Gastroesophageal sphincter (tissue), 3 donors: Measurements from ENCODE around the gene GLS2.

Experiments
- CTCF ChIP-seq, 4 experiments: fragments of 200-600 bp in 2 of 4; fragments of 450-650 bp in 2 of 4; sonication (generic) in 1 of 4; IDR thresholded peaks; one replicate each; pipeline ENCODE4 v1.5.1; 2017 to 2019; ENCODE audit warnings: antibody characterized with exemption in 4 of 4, mild to moderate bottlenecking in 2 of 4, moderate library complexity in 2 of 4
- POLR2A ChIP-seq, 2 donors: fragments of 450-650 bp; IDR thresholded peaks; one replicate each; pipeline ENCODE4 v1.6.1; 2017; ENCODE audit warnings: antibody characterized with exemption in 2 of 2, mild to moderate bottlenecking in 2 of 2, moderate library complexity in 1 of 2

DNA sequence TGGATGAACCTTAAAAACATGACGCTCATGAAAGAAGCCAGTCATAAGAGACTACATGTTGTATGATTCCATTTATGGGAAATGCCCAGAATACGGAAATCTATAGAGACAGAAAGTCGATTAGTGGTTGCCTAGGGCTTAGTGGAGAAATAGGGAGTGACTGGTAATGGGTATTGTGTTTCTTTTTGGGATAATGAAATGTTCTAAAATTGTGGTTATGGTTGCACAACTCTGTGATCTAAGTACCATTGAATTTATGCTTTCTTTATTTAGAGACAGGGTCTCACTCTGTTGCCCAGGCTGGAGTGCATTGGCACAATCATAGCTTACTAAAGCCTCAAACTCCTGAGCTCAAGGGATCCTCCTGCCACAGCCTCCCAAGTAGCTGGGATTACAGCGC, 41.7 kb upstream of the GLS2 start:
- TF ChIP-seq CTCF (IDR thresholded peaks at IDR 0.05) (no peak), POLR2A (IDR thresholded peaks at IDR 0.05) (no peak)
